Measurements from ENCODE around the gene TRA2B. TPM values are rescaled to one million over a fixed set of nuclear protein-coding genes. Genes with fewer than 3 reads are reported as not detected.

Gene TRA2B
- total RNA-seq, 4 donors from 2014 or later = 73.8 to 164 (median 85.1) TPM

- no peaks in the 10 kb centered on the region for H3K9me3 ChIP-seq
- intact Hi-C loops (cut with DNase I) = loop anchor here (2.0 to 10.0 kb wide), 4 partner anchors 262 to 840 kb away; no protein-coding TSS in a partner anchor
- WGBS = 76% methylated on average over 3 of the region's 3 CpGs
- no peaks in the 10 kb centered on the region for H3K36me3 ChIP-seq
- H3K27ac ChIP-seq (replicated peaks in 1 of 4) = no peak overlapping the region
- H3K27me3 ChIP-seq = peaks cover 0 to 5% (median 0%) of the 10 kb centered on the region in 4 donors
- no peak for TF ChIP-seq POLR2A (IDR thresholded peaks at IDR 0.05; ENCODE audit: low read depth)
- no peak for TF ChIP-seq EP300 (IDR thresholded peaks at IDR 0.05)
- TF ChIP-seq POLR2AphosphoS5 (IDR thresholded peaks at IDR 0.05) = no peak
- no peak for TF ChIP-seq CTCF (IDR thresholded peaks at IDR 0.05)
- H3K4me3 ChIP-seq = no peak overlapping the region
- H3K4me1 ChIP-seq = peaks cover 6 to 11% (median 8%) of the 10 kb centered on the region in 4 donors
- DNase-seq (ENCODE audit: extremely low spot score) = no peak
Observed at GRCh38 chr3:185982632-185983031, 44.8 kb upstream of the TRA2B start.

GRCh38 chr3:185981621-185982020, 43.8 kb upstream of the TRA2B start:
- intact Hi-C loops (cut with DNase I) = loop anchor here (2.0 to 10.0 kb wide), 4 partner anchors 263 to 841 kb away; no protein-coding TSS in a partner anchor
- WGBS = 64% methylated on average over 3 of the region's 3 CpGs

GRCh38 chr3:185979721-185980121, 41.9 kb upstream of the TRA2B start:
- intact Hi-C loops (cut with DNase I) = loop anchor here (5.0 to 10.0 kb wide), 2 partner anchors 265 to 843 kb away; no protein-coding TSS in a partner anchor
- Histone ChIP-seq H3K36me3 (no peaks in the 10 kb centered on the region), H3K4me3 (no peak overlapping the region), H3K9me3 (no peaks in the 10 kb centered on the region), H3K4me1 (peaks cover 6 to 11% (median 8%) of the 10 kb centered on the region in 4 donors), H3K27ac (replicated peaks in 1 of 4) (no peak overlapping the region), H3K27me3 (peaks cover 0 to 5% (median 0%) of the 10 kb centered on the region in 4 donors)
- no peak for DNase-seq (ENCODE audit: extremely low spot score)
- WGBS = 84% methylated on average over 8 of the region's 8 CpGs
- TF ChIP-seq CTCF (IDR thresholded peaks at IDR 0.05) = no peak
- TF ChIP-seq EP300 (IDR thresholded peaks at IDR 0.05) = no peak
- no peak for TF ChIP-seq POLR2A (IDR thresholded peaks at IDR 0.05; ENCODE audit: low read depth)
- no peak for TF ChIP-seq POLR2AphosphoS5 (IDR thresholded peaks at IDR 0.05)

More at GRCh38 chr3:185981621-185982020, 43.8 kb upstream of the TRA2B start:
- no peak for DNase-seq (ENCODE audit: extremely low spot score)
- TF ChIP-seq CTCF (IDR thresholded peaks at IDR 0.05) = no peak
- no peak for TF ChIP-seq POLR2AphosphoS5 (IDR thresholded peaks at IDR 0.05)
- TF ChIP-seq EP300 (IDR thresholded peaks at IDR 0.05) = no peak
- no peak for TF ChIP-seq POLR2A (IDR thresholded peaks at IDR 0.05; ENCODE audit: low read depth)
- Histone ChIP-seq H3K27me3 (peaks cover 0 to 5% (median 0%) of the 10 kb centered on the region in 4 donors), H3K4me1 (peaks cover 6 to 11% (median 8%) of the 10 kb centered on the region in 4 donors), H3K9me3 (no peaks in the 10 kb centered on the region), H3K36me3 (no peaks in the 10 kb centered on the region), H3K4me3 (no peak overlapping the region), H3K27ac (replicated peaks in 1 of 4) (no peak overlapping the region)

- intact Hi-C loops (cut with DNase I) = no loop called here
- H3K27ac ChIP-seq (replicated peaks in 1 of 4) = no peak overlapping the region
- WGBS = 77% methylated on average over 5 of the region's 5 CpGs
Observed at GRCh38 chr3:185978516-185978915, 40.7 kb upstream of the TRA2B start.

More at GRCh38 chr3:185978516-185978915, 40.7 kb upstream of the TRA2B start:
- H3K4me3 ChIP-seq = no peak overlapping the region
- H3K36me3 ChIP-seq = no peaks in the 10 kb centered on the region
- H3K4me1 ChIP-seq = peaks cover 2 to 3% (median 3%) of the 10 kb centered on the region in 4 donors
- DNase-seq (ENCODE audit: extremely low spot score) = no peak
- TF ChIP-seq POLR2A (IDR thresholded peaks at IDR 0.05; ENCODE audit: low read depth) = no peak
- no peak for TF ChIP-seq EP300 (IDR thresholded peaks at IDR 0.05)
- no peak for TF ChIP-seq POLR2AphosphoS5 (IDR thresholded peaks at IDR 0.05)
- no peak for TF ChIP-seq CTCF (IDR thresholded peaks at IDR 0.05)
- H3K27me3 ChIP-seq = no peaks in the 10 kb centered on the region
- H3K9me3 ChIP-seq = no peaks in the 10 kb centered on the region
